ENCODE measurements around the gene TSHZ2. TPM values are rescaled to one million over a fixed set of nuclear protein-coding genes. Genes with fewer than 3 reads are reported as not detected.
A peak's percentile ranks its signal among the peaks of the same experiment; 100 is the strongest.

The TSHZ2 gene
- total RNA-seq, 6 experiments from 2014 or later = 14.2 to 28.1 (median 21.0) TPM

- no peak overlapping the region for H3K4me3 ChIP-seq
- WGBS (ENCODE audit: insufficient coverage, low coverage, low lambda C conversion rate, missing lambda C conversion rate) = 89% methylated on average over 5 of the region's 6 CpGs
- no peaks in the 10 kb centered on the region for H3K4me1 ChIP-seq
- no peaks in the 10 kb centered on the region for H3K27me3 ChIP-seq
- intact Hi-C loops (cut with DNase I) = no loop called here
- H3K9me3 ChIP-seq = no peaks in the 10 kb centered on the region
- DNase-seq = no peak
- H3K36me3 ChIP-seq = no peaks in the 10 kb centered on the region
- TF ChIP-seq CTCF (IDR thresholded peaks at IDR 0.05) (no peak), POLR2A (IDR thresholded peaks at IDR 0.05) (no peak)
- no peak overlapping the region for H3K27ac ChIP-seq
- ATAC-seq = no peak
Observed at GRCh38 chr20:52998268-52998667, 26.1 kb downstream of the TSHZ2 start.

- 68% methylated on average over 2 of the region's 2 CpGs for WGBS (ENCODE audit: insufficient coverage, low coverage, low lambda C conversion rate, missing lambda C conversion rate)
Observed at GRCh38 chr20:52999040-52999439, 26.9 kb downstream of the TSHZ2 start.

GRCh38 chr20:53001498-53002301, 29.5 kb downstream of the TSHZ2 start:
- no peak overlapping the region for H3K27ac ChIP-seq
- intact Hi-C loops (cut with DNase I) = no loop called here
- no peaks in the 10 kb centered on the region for H3K9me3 ChIP-seq
- WGBS (ENCODE audit: insufficient coverage, low coverage, low lambda C conversion rate, missing lambda C conversion rate) = 57% methylated on average over 9 of the region's 9 CpGs
- H3K36me3 ChIP-seq = no peaks in the 10 kb centered on the region
- DNase-seq (no peak), ATAC-seq (no peak)
- no peak for TF ChIP-seq CTCF (IDR thresholded peaks at IDR 0.05)
- no peak for TF ChIP-seq POLR2A (IDR thresholded peaks at IDR 0.05)
- H3K4me3 ChIP-seq = no peak overlapping the region
- H3K4me1 ChIP-seq = no peaks in the 10 kb centered on the region
- H3K27me3 ChIP-seq = no peaks in the 10 kb centered on the region

More at GRCh38 chr20:52999040-52999439, 26.9 kb downstream of the TSHZ2 start:
- Histone ChIP-seq H3K4me3 (no peak overlapping the region), H3K27ac (no peak overlapping the region), H3K4me1 (no peaks in the 10 kb centered on the region), H3K36me3 (no peaks in the 10 kb centered on the region), H3K27me3 (no peaks in the 10 kb centered on the region), H3K9me3 (no peaks in the 10 kb centered on the region)
- TF ChIP-seq POLR2A (IDR thresholded peaks at IDR 0.05) = no peak
- no peak for DNase-seq
- intact Hi-C loops (cut with DNase I) = no loop called here
- no peak for ATAC-seq

GRCh38 chr20:53002786-53003185, 30.6 kb downstream of the TSHZ2 start:
- intact Hi-C loops (cut with DNase I) = no loop called here
- 85% methylated on average over 5 of the region's 5 CpGs for WGBS (ENCODE audit: insufficient coverage, low coverage, low lambda C conversion rate, missing lambda C conversion rate)
- TF ChIP-seq CTCF (IDR thresholded peaks at IDR 0.05) (no peak), POLR2A (IDR thresholded peaks at IDR 0.05) (no peak)
- H3K4me1 ChIP-seq = no peaks in the 10 kb centered on the region
- H3K27ac ChIP-seq = no peak overlapping the region
- ATAC-seq (no peak), DNase-seq (no peak)
- no peaks in the 10 kb centered on the region for H3K27me3 ChIP-seq
- H3K4me3 ChIP-seq = no peak overlapping the region
- H3K36me3 ChIP-seq = no peaks in the 10 kb centered on the region
- no peaks in the 10 kb centered on the region for H3K9me3 ChIP-seq

- ATAC-seq (peak in 1 of 4 donors; percentile 29), DNase-seq (no peak)
- Histone ChIP-seq H3K4me1 (no peaks in the 10 kb centered on the region), H3K9me3 (no peaks in the 10 kb centered on the region), H3K27me3 (no peaks in the 10 kb centered on the region), H3K4me3 (no peak overlapping the region), H3K36me3 (no peaks in the 10 kb centered on the region), H3K27ac (no peak overlapping the region)
- no peak for TF ChIP-seq POLR2A (IDR thresholded peaks at IDR 0.05)
- TF ChIP-seq CTCF (IDR thresholded peaks at IDR 0.05) = no peak
- WGBS (ENCODE audit: insufficient coverage, low coverage, low lambda C conversion rate, missing lambda C conversion rate) = 81% methylated on average over 8 of the region's 10 CpGs
- intact Hi-C loops (cut with DNase I) = no loop called here
Observed at GRCh38 chr20:53003420-53004154, 31.4 kb downstream of the TSHZ2 start.
